Peyer's patch (tissue), 4 donors: ENCODE results near the gene DCXR.

Experiments used
- CTCF ChIP-seq, 6 experiments: fragments of 450-650 bp in 4 of 6; fragments of 200-600 bp in 2 of 6; sonication (generic) in 1 of 6; IDR thresholded peaks; one replicate each; pipeline ENCODE4 v1.5.1; 2017 to 2019; ENCODE audit warnings: antibody characterized with exemption in 6 of 6, mild to moderate bottlenecking in 3 of 6, moderate library complexity in 1 of 6
- POLR2A ChIP-seq, 2 donors: fragments of 450-650 bp; IDR thresholded peaks; one replicate each; pipeline ENCODE4 v1.5.1; 2017; ENCODE audit warnings: antibody characterized with exemption in 2 of 2, mild to moderate bottlenecking in 2 of 2, moderate library complexity in 2 of 2

- TF ChIP-seq CTCF (IDR thresholded peaks at IDR 0.05) (no peak), POLR2A (IDR thresholded peaks at IDR 0.05) (no peak)
Observed at GRCh38 chr17:82056729-82057621, 19.5 kb upstream of the DCXR start.
